Esophagus squamous epithelium (tissue), 5 donors: ENCODE measurements around the gene CAMK4. TPM values are rescaled to one million over a fixed set of nuclear protein-coding genes. Genes with fewer than 3 reads are reported as not detected.

Source experiments
- DNase-seq: peaks from one replicate; lab custom pipeline; 2025; lab: John Stamatoyannopoulos, UW
- H3K27ac ChIP-seq, 4 donors: fragments of 200-600 bp; sonication (generic); one replicate each; pipeline ENCODE4 v1.5.1; 2016 to 2019; ENCODE audit warnings: mild to moderate bottlenecking in 1 of 4
- H3K27me3 ChIP-seq, 4 donors: fragments of 200-600 bp; sonication (generic); 1 replicate in 3 of 4; 2 replicates in 1 of 4; pipeline versions ENCODE4 v1.5.1 to v1.6.0; 2017 to 2021; ENCODE audit warnings: antibody characterized with exemption in 1 of 4
- H3K36me3 ChIP-seq, 3 donors: fragments of 200-600 bp; sonication (generic); one replicate each; pipeline ENCODE4 v1.5.1; 2016 to 2019
- H3K4me1 ChIP-seq, 3 donors: fragments of 200-600 bp; sonication (generic); one replicate each; pipeline ENCODE4 v1.5.1; 2017 to 2019
- H3K4me3 ChIP-seq, 4 donors: fragments of 200-600 bp; sonication (generic); 1 replicate in 3 of 4; 2 replicates in 1 of 4; pipeline ENCODE4 v1.5.1; 2016 to 2019; ENCODE audit warnings: mild to moderate bottlenecking in 2 of 4, moderate library complexity in 1 of 4
- H3K9me3 ChIP-seq, 3 donors: fragments of 200-600 bp; sonication (generic); one replicate each; pipeline ENCODE4 v1.5.1; 2016 to 2019
- POLR2A ChIP-seq, 4 donors: fragments of 450-650 bp; IDR thresholded peaks; one replicate each; pipeline ENCODE4 v1.6.1; 2017; ENCODE audit warnings: antibody characterized with exemption in 4 of 4, mild to moderate bottlenecking in 4 of 4, moderate library complexity in 3 of 4
- WGBS, 2 donors: methylation state at CpG; one replicate each; pipeline ENCODE4 v1.1.5; 2018; 5-methylcytosine and 5-hydroxymethylcytosine counted together
- intact Hi-C: fragments of 100-400 bp; cut with DNase I; formaldehyde crosslinking; loops from one replicate; pipeline ENCODE4 v1.15.0; 2022
- total RNA-seq, 4 donors: library from RNA; depleted of rRNA; stranded (reverse); fragments of >200 nt; gene quantifications; one replicate each; pipeline ENCODE4 v1.1.0, GENCODE V29; 2016
- TF ChIP-seq, protein P1 (sequence below), 6 experiments: fragments of 450-650 bp in 4 of 6; fragments of 200-600 bp in 2 of 6; sonication (generic) in 2 of 6; IDR thresholded peaks; one replicate each; pipeline ENCODE4 v1.5.1; 2016 to 2019; ENCODE audit warnings: antibody characterized with exemption in 6 of 6, mild to moderate bottlenecking in 4 of 6, moderate library complexity in 4 of 6
- donor health status: DM: yes; HTN: yes; CAD: no.

CAMK4 gene
- total RNA-seq, 4 donors from 2014 or later = 1.5 to 3.2 (median 2.6) TPM

DNA sequence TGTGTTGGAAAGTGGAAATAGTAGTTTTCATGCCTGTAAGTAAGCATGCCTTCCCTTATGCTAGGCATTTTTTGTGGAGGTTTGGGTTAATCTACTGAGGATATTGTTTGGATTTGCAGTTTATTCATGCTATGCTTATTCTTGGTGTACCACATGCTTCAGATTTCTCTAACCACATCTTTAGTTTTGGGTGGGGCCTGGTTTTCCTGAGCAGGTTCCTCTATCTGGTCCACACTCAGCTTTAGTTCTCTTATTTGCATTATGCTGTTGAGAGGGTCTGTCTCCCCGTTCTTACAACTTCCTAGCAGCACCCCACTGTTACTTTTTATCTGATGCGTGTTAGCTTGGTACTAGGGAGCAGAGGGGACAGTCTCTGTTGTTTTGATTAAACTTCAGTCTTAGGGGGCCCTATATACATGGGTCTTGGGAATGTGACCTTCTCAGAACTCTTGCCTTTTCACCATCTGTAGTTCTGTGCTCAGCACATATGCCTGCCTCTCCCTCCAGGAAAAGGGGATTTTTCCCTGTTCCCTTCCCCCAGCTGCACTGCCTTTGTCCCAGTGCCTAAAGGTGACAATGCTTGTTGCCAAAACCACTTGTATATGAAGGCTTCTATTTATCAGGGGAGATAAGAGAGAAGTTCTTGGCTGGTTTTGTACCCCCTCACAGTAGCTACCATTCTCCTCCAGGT, 10.0 kb upstream of the CAMK4 start:
- intact Hi-C loops = no loop called here
- H3K9me3 ChIP-seq = no peaks in the 10 kb centered on the region
- no peaks in the 10 kb centered on the region for H3K36me3 ChIP-seq
- no peak overlapping the region for H3K27ac ChIP-seq
- DNase-seq = no peak
- H3K4me3 ChIP-seq = no peak overlapping the region
- WGBS, 2 donors = 68 to 71% methylated on average over 2 of the region's 2 CpGs
- peaks cover 0 to 3% (median 0%) of the 10 kb centered on the region in 4 donors for H3K27me3 ChIP-seq
- TF ChIP-seq POLR2A (IDR thresholded peaks at IDR 0.05) = no peak
- TF ChIP-seq, protein P1, sequence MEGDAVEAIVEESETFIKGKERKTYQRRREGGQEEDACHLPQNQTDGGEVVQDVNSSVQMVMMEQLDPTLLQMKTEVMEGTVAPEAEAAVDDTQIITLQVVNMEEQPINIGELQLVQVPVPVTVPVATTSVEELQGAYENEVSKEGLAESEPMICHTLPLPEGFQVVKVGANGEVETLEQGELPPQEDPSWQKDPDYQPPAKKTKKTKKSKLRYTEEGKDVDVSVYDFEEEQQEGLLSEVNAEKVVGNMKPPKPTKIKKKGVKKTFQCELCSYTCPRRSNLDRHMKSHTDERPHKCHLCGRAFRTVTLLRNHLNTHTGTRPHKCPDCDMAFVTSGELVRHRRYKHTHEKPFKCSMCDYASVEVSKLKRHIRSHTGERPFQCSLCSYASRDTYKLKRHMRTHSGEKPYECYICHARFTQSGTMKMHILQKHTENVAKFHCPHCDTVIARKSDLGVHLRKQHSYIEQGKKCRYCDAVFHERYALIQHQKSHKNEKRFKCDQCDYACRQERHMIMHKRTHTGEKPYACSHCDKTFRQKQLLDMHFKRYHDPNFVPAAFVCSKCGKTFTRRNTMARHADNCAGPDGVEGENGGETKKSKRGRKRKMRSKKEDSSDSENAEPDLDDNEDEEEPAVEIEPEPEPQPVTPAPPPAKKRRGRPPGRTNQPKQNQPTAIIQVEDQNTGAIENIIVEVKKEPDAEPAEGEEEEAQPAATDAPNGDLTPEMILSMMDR (IDR thresholded peaks at IDR 0.05) = no peak
- H3K4me1 ChIP-seq = no peaks in the 10 kb centered on the region

DNA sequence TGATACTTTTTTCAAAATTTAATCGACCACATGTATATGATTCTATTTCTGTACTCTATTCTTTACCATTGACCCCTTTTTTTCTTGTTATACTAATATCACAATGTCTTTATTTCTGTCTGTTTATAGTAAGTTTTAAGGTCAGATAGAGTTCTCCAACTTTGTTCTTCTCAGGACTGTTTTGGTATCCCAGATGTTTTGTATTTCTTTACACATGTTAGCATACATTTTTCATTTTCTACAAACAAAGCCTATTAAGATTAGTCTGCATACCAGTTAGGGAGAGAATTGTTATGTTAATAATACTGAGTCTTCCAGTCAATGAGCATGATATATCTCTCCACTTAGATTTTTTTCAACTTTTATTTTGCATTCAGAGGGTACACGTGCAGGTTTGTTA, 8.2 kb upstream of the CAMK4 start:
- TF ChIP-seq, protein P1 (IDR thresholded peaks at IDR 0.05) = no peak
- TF ChIP-seq POLR2A (IDR thresholded peaks at IDR 0.05) = no peak
- H3K27ac ChIP-seq = no peak overlapping the region
- intact Hi-C loops = no loop called here
- no peaks in the 10 kb centered on the region for H3K36me3 ChIP-seq
- H3K4me3 ChIP-seq = no peak overlapping the region
- peaks cover 0 to 3% (median 0%) of the 10 kb centered on the region in 4 donors for H3K27me3 ChIP-seq
- no peaks in the 10 kb centered on the region for H3K4me1 ChIP-seq
- 72 to 75% methylated on average over 2 of the region's 2 CpGs for WGBS, 2 donors
- DNase-seq = no peak
- no peaks in the 10 kb centered on the region for H3K9me3 ChIP-seq

DNA sequence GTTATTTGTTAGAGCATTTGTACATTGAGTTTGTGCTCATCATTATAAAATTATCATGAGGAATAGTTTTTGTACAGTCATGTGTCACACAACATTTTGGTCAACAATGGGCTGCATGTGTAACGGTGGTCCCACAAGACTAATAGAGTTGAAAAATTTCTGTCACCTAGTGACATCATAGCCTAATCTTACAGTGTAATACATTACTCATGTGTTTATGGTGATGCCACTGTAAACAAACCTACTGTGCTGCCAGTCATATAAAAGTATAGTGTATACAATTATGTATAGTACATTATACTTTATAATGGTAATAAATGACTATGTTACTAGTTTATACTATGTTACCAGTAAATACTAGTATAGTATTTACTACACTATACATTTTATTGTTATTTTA, 3.0 kb upstream of the CAMK4 start:
- no peak for DNase-seq
- Histone ChIP-seq H3K27ac (no peak overlapping the region), H3K4me3 (no peak overlapping the region), H3K27me3 (peaks cover 0 to 27% (median 0%) of the 10 kb centered on the region in 4 donors), H3K9me3 (no peaks in the 10 kb centered on the region), H3K36me3 (no peaks in the 10 kb centered on the region), H3K4me1 (peaks cover 4 to 20% (median 5%) of the 10 kb centered on the region in 3 donors)
- 100% methylated on average over 1 of the region's 1 CpG for WGBS, 2 donors
- TF ChIP-seq, protein P1 (IDR thresholded peaks at IDR 0.05) = no peak
- intact Hi-C loops = no loop called here

DNA sequence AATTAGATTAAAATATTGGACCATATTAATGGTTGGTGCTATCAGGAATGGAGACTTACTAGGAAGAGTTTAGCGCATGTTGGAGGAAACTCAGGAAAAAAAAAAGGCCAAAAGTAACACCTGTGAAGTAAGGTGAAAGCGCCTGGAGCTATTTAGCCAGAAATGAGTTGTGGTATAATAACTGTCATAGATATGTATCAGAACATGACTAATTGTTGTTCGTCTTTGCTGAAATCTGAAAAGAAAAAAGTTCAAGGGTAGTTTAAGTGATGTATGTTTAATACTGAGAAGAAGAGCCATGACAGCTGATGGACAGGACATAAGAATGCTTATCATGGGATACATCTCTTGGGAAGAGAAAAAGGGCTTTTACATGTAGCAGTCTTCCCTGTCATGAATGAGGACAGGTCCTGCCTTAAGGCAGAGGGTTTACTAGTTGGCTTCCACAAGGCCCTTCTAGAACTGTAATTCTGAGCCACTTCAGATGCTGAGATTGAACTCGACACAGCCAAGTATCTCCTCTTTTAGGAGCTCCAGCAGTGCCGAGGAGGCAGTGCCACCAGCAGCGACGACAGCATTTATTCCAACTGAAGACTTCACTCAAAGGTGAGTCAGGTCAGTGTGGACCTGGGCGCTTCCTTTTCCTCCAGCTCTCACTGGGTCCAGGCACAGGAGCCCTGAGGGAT, 940 bp upstream of the CAMK4 start:
- no peak for DNase-seq
- intact Hi-C loops = no loop called here
- H3K4me1 ChIP-seq = peaks cover 4 to 28% (median 5%) of the 10 kb centered on the region in 3 donors
- no peaks in the 10 kb centered on the region for H3K9me3 ChIP-seq
- no peaks in the 10 kb centered on the region for H3K36me3 ChIP-seq
- peak overlapping the region in 3 of 4 donors; percentile 1 to 51 (median 5) for H3K27ac ChIP-seq
- H3K27me3 ChIP-seq = peaks cover 0 to 32% (median 0%) of the 10 kb centered on the region in 4 donors
- TF ChIP-seq, protein P1 (IDR thresholded peaks at IDR 0.05) = no peak
- no peak for TF ChIP-seq POLR2A (IDR thresholded peaks at IDR 0.05)
- H3K4me3 ChIP-seq = peak overlapping the region; percentile 35 to 74 (median 54)
- WGBS, 2 donors = 41 to 66% methylated on average over 4 to 5 of the region's 8 CpGs
